ENCODE data around the gene HSPA12B.

Gene HSPA12B, protein sequence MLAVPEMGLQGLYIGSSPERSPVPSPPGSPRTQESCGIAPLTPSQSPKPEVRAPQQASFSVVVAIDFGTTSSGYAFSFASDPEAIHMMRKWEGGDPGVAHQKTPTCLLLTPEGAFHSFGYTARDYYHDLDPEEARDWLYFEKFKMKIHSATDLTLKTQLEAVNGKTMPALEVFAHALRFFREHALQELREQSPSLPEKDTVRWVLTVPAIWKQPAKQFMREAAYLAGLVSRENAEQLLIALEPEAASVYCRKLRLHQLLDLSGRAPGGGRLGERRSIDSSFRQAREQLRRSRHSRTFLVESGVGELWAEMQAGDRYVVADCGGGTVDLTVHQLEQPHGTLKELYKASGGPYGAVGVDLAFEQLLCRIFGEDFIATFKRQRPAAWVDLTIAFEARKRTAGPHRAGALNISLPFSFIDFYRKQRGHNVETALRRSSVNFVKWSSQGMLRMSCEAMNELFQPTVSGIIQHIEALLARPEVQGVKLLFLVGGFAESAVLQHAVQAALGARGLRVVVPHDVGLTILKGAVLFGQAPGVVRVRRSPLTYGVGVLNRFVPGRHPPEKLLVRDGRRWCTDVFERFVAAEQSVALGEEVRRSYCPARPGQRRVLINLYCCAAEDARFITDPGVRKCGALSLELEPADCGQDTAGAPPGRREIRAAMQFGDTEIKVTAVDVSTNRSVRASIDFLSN
- long read RNA-seq, donor 1, transcript HSPA12B-201 (13 exons, 3,151 nt), result major isoform, 10 of 10 reads
- long read RNA-seq, donor 1, partial matches to known transcripts, result 0 of 10 reads
- long read RNA-seq, donor 1, other reads (novel, unspliced or antisense), result 0 of 10 reads
- long read RNA-seq, donor 2, partial matches to known transcripts, result 6 of 8 reads
- long read RNA-seq, donor 2, other reads (novel, unspliced or antisense), result 0 of 8 reads
- long read RNA-seq, donor 3, partial matches to known transcripts, result 15 of 31 reads
- long read RNA-seq, donor 3, other reads (novel, unspliced or antisense), result 13 of 31 reads
- long read RNA-seq, donor 4, partial matches to known transcripts, result 0 of 32 reads
- long read RNA-seq, donor 4, other reads (novel, unspliced or antisense), result 28 of 32 reads
- long read RNA-seq, donor 5, partial matches to known transcripts, result 0 of 3 reads
- long read RNA-seq, donor 5, other reads (novel, unspliced or antisense), result 0 of 3 reads
- long read RNA-seq, donor 6, partial matches to known transcripts, result 0 of 3 reads
- long read RNA-seq, donor 6, other reads (novel, unspliced or antisense), result 0 of 3 reads
- long read RNA-seq, donor 7, partial matches to known transcripts, result 0 of 4 reads
- long read RNA-seq, donor 7, other reads (novel, unspliced or antisense), result 0 of 4 reads
- long read RNA-seq, donor 8, transcript HSPA12B-201 (13 exons, 3,151 nt), result major isoform, 7 of 7 reads
- long read RNA-seq, donor 8, partial matches to known transcripts, result 0 of 7 reads
- long read RNA-seq, donor 8, other reads (novel, unspliced or antisense), result 0 of 7 reads

DNA sequence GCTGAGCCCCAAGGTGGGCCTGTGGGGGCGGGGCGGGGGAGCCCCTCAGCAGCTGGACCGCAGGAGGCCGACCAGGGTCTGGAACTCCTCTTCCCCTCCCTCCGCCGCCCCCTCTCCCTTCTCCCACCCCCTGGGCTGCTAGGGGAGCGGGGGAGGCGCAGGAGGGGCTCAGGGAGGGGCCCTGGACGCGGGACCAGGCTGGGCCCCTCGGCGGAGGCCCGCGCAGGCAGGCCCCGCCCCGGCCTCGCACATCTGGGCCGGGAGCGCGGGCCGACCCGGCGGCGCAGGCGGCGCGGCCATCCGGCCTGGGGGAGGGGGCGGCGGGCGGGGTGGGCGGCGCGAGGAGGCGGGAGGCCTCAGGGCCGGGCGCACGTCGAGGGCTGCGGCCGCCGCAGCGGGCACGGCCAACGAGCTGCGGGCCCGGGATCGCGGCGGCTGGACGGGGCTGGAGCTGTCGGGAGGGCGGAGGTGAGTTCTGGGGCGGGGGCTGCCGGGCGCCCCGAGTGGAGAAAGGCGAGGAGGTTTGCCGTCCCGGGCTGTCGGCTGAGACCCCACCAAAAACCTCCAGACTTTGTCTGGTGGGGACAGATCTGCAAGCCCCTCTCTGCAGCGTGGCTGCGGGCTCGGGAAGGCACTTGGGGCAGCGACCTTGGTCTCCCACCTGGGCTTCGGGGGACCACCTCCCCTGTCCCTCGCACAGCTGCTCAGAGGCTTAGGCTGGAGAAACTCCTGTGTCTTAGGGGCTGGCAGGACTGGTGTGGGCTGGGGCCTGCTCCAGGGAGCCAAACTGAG is at the start of gene HSPA12B:
Gene HSPA12B (plus strand): TSS at position 359 of the 792 bp plus-strand sequence. CDS start 5,990 bp downstream, outside the sequence.
- DNase-seq, result peak; percentile 64

DNA sequence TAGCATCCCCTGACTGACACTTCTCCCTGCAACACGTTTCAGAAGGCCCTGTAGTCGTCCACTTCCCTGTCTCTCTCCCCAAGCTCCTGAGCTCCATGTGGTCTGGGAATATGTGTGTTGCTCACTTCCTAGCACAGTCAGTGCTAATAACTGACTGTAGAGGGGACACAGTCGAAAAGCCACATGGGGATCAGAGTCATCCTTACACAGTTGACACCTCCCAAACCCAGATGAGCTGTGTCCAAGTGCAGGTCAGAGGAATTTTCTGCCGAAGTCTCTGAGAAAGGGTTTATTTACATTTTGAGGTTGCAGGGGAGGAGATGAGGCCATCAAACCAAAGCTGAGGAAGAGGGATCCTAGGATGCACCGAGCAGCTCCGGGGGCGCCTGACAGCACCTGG is 47.1 kb upstream of the HSPA12B start:
- no peak for DNase-seq

DNA sequence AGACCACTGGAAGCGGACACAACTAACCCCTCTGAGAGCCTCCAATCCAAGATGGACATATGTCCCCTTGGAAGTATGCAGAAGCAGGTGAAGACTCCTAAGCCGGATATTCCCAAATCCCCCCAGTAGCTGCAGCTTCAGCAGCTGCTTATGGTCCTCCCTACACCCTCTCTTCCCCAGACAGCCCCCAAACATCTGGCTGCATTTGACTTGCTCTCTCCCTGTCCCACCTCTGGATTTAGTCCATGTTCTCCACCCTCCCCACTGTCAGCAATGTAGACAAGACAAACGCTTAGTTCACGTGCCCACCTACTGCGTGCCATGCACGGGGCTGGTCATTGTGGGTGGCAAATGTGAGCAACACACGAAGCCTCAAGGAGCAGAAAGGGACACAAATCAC is 46.1 kb upstream of the HSPA12B start:
- DNase-seq, result no peak

DNA sequence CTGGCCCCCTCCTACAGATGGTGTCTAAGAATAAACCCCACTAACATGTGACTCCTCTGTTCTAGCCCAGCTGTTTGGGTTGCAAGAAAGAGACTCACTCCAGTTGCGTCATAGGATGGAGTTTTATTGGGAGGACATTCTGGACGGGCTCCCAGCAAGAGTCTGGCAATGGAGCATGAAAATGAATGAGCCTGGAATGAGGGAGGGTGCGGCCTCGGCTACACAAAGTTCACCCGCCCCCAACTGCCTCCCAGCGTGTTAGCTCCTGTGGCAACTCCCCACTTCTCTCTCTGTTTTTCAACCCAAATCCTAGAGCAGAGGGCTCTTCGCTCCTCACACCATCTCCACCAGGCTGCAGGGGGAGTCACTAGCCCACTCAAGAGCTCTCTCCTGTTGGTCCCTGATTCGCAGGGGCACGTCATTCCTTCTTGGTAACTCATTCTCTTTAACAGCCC is 45.6 kb upstream of the HSPA12B start:
- no peak for DNase-seq

DNA sequence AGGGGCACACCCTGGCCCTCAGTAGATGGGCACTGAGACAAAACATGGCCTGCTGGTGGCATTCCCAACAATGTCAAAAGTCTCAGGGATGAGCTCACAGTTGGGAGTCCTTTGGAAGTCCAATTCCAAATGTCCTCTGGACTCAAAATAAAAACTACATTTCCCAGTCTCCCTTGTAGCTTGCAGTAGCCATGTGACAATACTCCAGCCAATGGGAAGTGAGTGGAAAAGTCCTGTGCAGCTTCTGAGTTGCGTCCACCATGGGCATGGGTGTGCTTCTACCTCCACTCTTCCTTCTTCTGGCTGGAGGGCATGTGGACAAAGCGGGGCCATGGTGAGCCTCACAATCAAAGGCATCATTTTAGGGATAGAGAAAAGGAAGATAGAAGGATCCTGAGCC is 44.8 kb upstream of the HSPA12B start:
- no peak for DNase-seq

DNA sequence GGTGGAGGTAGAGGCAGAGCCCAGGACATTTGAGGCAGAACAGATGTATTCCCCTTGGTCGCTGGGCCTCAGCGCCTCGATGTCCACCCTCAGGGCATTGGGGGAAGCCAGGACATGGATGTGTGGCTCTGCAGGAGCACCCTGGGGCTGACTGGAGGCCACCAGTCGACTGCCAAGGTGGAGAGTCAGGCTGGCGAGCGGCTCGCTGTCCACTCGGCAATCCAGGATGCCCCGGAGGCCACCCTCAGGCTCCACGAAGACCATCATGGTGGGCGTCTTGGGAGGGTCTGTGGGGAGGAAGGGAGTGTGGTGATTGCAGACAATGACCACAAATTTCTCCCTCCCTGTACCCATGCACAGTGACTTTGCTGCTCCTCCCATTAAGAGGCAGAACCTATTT is 42.5 kb upstream of the HSPA12B start:
- DNase-seq, result no peak

DNA sequence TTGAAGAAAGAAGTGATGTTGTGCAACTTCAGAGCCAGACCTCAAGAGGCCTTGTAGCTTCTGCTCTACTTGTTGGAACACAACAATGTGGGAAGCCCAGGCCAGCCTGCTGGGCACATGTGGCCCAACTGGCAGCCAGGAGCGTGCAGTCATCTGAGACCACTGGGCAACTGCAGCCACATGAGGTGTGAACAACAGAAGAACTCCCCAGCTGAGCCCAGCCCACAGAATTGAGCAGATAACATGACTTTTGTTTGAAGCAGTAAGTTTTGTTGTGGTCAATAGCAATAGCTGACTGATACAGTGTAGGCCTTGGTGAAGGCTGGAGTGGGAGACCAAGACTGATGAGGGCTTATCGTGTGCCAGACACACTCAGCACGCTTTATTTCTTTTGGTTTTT is 42.1 kb upstream of the HSPA12B start:
- no peak for DNase-seq

DNA sequence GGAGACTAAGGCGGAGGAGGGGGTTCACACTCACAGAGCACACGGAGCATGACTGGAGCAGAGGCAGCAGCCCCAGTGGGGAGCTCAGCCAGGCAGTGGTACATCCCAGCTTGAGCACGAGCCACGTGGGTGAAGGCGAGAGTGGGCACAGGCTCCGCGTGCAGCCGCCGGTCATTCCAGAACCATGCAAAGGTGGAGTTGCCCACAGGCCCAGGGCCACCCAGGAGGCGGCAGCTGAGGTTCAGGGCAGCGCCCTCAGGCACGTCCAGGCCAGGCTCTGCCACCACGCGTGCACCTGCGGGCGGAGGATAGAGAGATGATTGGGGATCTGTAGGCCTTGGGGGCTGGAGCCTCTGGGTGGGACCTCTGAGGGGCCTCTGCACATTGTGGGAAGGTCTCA is 41.2 kb upstream of the HSPA12B start:
- no peak for DNase-seq

DNA sequence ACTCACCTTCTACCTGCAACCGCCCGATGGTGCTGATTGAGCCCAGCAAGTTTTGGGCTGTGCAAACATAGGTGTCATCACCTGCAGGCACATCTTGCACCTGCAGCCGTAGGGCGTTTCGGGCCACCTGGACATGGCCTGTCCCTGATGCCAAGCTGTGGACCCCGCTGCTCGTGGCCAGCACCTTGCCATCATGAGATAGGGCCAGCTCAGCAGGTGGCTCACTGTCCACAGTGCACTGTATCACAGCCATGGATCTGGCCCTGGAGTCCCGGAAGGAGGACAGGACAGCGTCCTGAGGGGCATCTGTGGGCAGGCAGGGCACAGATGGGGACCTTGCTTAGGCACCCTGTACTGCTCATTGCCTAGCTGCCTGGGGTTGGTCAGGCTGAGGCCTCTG is 40.6 kb upstream of the HSPA12B start:
- DNase-seq, result no peak

DNA sequence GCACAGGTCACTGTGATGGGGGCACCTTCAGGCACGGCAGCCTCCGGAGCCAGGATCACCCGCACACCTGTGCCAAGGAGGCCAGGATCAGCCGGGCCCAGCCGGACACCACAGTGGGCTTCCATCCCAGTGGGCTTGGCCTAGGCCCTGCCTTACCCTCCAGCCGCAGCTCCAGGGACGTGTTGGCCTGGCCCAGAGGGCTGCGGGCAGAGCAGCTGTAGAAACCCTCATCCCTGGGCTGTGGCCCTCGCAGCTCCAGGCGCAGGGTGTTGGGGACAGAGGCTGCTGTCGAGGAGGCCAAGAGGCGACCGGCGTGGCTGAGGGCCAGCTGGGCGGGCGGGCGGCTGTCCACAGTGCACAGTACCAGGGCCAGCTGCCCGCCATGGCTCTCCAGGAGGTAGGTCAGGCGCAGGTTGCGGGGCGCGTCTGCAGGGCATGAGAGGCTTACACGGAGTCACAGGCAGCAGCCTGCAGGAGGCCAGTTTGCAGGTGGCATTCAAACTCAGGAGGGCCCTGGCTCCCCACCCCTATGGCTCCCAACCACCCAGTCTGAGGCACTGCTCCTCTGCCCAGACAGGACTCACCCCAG is 39.7 kb upstream of the HSPA12B start:
- DNase-seq, result no peak

DNA sequence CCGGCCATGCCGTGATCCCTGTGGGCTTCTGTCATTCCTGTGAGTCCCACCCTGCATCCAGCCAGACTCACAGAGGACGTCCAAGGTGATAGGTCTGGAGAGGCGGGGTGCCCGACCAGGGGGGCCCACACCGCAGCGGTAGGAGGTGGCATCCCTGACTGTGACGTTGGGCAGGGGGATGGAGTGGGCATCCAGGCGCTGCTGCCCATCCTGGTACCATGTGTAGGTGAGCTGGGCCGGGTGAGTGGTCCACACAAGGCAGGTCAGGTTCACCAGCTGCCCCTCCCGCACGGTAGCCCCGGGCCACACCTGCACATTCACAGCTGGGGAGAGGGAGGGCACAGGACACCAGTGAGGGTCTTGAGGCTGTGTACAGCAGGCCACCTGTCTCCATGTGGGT is 39.1 kb upstream of the HSPA12B start:
- DNase-seq, result no peak

DNA sequence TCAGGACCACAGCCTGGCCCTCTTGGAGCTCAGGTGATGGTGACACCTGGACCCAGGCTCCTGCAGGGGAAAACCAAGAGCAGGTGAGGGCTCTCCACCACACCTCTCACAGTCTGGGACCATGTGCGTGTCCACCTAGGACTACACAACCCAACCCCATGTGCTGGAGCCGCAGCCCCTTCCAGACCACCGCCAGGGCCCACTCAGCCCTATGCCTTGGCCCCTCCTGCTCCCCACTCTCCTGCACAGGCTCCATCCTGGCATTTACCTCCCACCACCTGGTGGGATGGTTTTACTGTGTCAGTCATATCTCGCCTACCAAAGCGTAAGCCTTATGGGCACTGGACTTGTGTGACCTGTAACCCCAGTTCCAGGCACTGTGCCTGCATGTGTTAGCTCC is 37.6 kb upstream of the HSPA12B start:
- no peak for DNase-seq

DNA sequence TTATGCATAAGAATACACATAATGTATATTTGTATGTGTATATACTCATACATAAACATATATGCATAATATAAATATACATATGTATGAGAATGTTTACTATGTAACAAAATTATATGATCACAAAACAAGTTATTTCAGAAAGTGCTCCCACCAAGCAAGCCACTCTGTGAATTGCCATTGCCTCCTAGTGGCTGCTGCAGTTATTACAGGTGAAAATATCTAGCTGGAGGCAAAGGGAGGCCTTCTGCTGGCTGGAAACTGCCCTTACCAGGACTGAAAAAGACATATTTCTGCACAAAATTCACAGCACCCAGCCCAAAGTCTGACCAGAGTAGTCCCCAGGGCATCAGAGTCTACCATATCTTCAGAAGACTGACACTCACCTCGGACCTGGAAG is 36.3 kb upstream of the HSPA12B start:
- no peak for DNase-seq

DNA sequence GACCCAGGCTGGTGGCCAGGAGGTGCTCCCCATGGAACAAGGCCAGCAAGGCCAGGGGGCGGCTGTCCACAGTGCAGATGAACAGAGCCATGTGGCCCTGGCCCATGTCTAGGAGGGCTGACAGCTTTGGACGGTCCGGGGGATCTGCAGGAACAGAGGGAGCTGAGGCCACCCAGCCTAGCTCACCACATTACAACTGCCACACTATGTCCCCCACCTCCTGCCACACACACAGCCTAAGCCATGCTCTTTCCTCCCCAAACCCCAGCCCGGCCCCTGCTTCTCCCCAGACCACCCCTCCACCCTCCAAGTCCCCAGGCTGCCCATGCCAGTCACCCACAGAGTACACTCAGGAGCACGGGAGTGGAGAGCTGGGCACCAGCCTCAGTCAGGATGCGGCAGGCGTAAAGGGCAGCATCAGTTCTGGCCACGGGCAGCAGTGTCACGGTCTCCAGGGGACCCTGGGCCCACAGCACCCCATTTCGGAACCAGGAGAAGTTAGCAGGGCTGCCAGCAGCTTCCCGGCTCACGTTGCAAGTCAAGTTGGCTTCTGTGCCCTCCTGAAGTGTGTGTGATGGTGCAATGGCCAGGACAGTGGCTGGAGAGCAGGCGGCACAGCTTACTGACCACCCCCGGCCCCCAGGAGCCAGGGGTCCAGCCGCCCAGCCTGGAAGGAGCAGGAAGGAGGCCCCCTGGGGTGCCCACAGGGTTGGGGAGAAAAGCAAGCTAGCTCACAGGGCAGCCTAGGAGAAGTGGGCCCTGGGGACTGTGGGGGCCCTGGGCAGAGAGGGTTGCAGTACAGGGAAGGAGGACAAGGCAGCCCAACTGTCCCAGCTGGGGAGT is 35.5 kb upstream of the HSPA12B start:
- no peak for DNase-seq

DNA sequence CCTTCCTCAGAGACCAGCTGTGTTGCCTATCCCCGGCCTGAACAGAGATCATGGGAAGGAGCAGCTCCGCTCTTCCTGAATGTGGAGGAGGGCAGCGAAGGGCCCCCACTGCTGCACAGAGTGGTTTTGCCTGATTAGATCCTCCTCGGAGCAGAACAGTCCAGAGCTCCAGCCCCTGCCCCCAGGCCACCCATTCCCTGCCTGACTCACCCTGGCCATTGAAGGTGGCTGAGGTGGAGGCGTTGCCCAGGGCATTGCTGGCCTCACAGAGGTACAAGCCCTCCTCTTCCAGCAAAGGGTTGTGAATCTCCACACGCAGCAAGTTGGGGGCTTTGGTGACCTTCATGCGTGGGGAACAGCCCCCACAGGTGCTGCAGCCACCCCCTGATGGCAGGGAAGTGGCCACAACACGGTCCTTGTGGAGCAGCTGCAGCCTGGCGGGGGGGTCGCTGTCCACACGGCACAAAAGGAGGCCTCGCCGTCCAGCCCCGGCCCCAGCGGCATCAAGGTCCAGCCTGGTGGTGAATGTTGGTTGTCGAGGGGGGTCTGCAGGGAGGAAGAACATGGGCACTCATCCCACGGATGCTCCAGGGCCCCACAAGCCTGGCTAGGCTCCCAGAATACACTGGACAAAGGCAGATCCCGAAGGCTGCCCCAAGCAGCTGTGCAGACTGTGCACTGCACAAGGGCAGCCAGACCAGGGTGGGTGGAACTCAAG is 34.7 kb upstream of the HSPA12B start:
- DNase-seq, result no peak

DNA sequence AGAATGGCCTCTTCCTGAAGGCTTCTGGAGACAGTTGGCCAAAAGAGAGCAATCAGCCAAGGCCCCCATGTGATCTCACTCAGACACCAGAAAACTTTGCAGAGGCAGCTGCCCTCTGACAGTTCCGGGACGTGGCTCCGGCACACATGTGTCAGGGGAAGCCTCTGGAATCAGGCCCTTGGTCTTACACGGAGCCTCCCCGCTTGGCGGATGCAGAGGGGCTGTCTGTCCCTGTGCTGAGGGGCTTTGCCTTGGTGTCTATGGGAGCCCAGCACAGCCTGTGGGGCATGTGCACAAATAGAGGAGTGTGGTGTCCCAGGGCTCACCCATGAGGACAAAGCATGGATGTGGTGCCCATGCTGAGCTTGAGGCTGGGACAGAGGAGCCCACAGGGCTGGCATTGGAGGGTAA is 33.9 kb upstream of the HSPA12B start:
- DNase-seq, result no peak

DNA sequence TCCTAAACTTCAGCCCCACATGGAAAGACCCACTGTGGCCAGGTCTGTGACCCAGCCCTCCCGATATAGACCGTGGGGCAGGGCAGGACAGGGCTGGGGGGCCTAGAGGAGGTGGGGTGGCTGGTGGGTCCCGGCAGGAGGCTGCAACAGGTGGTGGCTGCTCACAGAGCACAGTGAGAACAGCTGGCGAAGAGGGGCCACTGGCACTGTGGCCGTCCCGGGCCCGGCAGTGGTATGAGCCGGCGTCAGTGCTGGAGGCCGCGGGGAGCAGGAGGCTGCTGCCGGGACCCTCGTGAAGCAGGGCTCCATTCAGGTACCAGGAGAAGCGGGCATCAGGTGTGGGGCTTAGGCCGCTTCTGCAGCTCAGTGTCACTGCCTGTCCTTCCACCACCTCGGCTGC is 33.4 kb upstream of the HSPA12B start:
- no peak for DNase-seq

DNA sequence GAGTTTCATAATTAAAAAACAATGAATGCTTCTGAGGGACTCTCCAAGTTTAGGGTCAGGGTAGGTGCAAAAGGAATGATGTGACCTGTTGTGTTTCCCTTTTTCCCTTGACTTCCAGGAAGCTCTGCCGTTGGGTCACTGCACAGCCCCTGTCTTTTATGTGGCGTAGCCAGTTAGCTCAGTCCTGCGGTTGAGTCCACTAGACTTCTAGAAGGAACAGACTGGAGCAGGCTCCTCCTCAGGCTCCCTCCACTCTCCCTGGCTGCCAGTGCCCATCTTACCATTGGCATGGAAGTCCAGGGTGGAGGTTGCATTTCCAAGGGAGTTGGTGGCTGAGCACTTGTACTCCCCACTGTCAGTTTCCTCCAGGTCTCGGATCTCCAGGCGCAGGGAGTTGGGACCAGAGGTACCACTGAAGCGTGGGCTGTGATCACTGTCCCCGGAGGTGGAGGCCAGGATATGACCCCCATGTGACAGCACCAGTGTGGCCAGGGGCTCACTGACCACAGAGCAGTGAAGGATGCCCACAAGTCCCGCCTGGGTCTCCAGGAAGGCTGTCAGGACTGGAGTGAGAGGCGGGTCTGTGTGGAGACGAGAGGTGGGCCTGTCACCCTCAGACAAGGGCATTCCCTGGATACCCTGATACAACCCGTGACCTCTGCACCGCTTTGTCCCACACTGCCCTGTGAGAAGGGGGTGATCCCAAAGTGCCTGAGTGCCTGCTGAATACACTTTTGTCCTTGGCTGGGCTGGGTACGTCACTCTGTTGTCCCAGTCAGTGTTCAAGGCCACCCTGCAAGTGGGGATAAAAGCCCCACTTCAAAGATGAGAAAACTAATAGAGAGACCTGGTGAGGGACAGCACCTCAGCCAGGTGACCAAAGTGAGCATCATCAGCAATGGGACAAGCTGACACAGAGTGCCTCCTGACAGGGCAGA is 31.2 kb upstream of the HSPA12B start:
- no peak for DNase-seq

All from right kidney (tissue), 9 donors.